H1 (cell line): ENCODE data around the gene SERPINA6. TPM values are rescaled to one million over a fixed set of nuclear protein-coding genes. Genes with fewer than 3 reads are reported as not detected.

Experiments used
- RBBP5 ChIP-seq: IDR thresholded peaks from 2 replicates; pipeline ENCODE4 v1.7.1; 2012; ENCODE audit warnings: low read depth, mild to moderate bottlenecking, inconsistent platforms, low read length, moderate library complexity, borderline replicate concordance
- polyA plus RNA-seq, 7 experiments: library from polyadenylated mRNA; depleted of rRNA in 3 of 7; stranded (reverse) in 5 of 7; unstranded in 2 of 7; fragments of >200 nt in 5 of 7; fragments of 200-250 nt in 2 of 7; gene quantifications; 1 replicate in 5 of 7; 2 replicates in 1 of 7; 4 replicates in 1 of 7; pipeline versions ENCODE4 v1.2.1 to v1.2.3, GENCODE V29; 2011 to 2013; ENCODE audit warnings: missing spikeins in 2 of 7, mixed read lengths in 2 of 7
- total RNA-seq: library from RNA; stranded (reverse); fragmentation: NEBNext Ultra II Directional; extraction: Animal tissue kit (Norgen Biotek cat#: 25700); gene quantifications from 2 replicates; pipeline ENCODE4 v1.2.1, GENCODE V29; 2021
- TF ChIP-seq, protein P1 (sequence below): fragments of 300-600 bp; sonication (generic); IDR thresholded peaks from 2 replicates; pipeline ENCODE4 v1.7.1; 2012; ENCODE audit warnings: low read length, moderate library complexity, mild to moderate bottlenecking, inconsistent platforms; ENCODE audit not compliant: insufficient replicate concordance

SERPINA6 gene
- total and polyA plus RNA-seq, 2 of the 8 experiments (the other 6 are each of a cell fraction or from before 2014, with no cell fraction given): not detected

DNA sequence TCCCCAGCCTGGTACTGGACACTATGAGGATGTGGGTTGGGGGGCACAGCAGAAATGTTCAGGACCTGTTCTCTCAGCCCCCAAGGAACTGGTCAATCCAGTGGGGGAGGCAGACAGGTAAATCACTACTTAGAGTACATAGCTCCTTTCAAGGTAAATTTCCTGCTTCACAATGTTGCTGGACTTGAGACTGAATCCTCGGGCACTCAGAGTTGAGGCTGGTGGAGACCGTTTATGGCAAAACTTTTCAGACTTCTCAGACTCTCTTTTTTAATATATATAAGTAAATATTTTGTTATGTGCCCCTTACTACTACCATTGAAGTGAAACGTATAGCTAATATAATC is 29.6 kb downstream of the SERPINA6 start (continued):
- TF ChIP-seq, protein P1, sequence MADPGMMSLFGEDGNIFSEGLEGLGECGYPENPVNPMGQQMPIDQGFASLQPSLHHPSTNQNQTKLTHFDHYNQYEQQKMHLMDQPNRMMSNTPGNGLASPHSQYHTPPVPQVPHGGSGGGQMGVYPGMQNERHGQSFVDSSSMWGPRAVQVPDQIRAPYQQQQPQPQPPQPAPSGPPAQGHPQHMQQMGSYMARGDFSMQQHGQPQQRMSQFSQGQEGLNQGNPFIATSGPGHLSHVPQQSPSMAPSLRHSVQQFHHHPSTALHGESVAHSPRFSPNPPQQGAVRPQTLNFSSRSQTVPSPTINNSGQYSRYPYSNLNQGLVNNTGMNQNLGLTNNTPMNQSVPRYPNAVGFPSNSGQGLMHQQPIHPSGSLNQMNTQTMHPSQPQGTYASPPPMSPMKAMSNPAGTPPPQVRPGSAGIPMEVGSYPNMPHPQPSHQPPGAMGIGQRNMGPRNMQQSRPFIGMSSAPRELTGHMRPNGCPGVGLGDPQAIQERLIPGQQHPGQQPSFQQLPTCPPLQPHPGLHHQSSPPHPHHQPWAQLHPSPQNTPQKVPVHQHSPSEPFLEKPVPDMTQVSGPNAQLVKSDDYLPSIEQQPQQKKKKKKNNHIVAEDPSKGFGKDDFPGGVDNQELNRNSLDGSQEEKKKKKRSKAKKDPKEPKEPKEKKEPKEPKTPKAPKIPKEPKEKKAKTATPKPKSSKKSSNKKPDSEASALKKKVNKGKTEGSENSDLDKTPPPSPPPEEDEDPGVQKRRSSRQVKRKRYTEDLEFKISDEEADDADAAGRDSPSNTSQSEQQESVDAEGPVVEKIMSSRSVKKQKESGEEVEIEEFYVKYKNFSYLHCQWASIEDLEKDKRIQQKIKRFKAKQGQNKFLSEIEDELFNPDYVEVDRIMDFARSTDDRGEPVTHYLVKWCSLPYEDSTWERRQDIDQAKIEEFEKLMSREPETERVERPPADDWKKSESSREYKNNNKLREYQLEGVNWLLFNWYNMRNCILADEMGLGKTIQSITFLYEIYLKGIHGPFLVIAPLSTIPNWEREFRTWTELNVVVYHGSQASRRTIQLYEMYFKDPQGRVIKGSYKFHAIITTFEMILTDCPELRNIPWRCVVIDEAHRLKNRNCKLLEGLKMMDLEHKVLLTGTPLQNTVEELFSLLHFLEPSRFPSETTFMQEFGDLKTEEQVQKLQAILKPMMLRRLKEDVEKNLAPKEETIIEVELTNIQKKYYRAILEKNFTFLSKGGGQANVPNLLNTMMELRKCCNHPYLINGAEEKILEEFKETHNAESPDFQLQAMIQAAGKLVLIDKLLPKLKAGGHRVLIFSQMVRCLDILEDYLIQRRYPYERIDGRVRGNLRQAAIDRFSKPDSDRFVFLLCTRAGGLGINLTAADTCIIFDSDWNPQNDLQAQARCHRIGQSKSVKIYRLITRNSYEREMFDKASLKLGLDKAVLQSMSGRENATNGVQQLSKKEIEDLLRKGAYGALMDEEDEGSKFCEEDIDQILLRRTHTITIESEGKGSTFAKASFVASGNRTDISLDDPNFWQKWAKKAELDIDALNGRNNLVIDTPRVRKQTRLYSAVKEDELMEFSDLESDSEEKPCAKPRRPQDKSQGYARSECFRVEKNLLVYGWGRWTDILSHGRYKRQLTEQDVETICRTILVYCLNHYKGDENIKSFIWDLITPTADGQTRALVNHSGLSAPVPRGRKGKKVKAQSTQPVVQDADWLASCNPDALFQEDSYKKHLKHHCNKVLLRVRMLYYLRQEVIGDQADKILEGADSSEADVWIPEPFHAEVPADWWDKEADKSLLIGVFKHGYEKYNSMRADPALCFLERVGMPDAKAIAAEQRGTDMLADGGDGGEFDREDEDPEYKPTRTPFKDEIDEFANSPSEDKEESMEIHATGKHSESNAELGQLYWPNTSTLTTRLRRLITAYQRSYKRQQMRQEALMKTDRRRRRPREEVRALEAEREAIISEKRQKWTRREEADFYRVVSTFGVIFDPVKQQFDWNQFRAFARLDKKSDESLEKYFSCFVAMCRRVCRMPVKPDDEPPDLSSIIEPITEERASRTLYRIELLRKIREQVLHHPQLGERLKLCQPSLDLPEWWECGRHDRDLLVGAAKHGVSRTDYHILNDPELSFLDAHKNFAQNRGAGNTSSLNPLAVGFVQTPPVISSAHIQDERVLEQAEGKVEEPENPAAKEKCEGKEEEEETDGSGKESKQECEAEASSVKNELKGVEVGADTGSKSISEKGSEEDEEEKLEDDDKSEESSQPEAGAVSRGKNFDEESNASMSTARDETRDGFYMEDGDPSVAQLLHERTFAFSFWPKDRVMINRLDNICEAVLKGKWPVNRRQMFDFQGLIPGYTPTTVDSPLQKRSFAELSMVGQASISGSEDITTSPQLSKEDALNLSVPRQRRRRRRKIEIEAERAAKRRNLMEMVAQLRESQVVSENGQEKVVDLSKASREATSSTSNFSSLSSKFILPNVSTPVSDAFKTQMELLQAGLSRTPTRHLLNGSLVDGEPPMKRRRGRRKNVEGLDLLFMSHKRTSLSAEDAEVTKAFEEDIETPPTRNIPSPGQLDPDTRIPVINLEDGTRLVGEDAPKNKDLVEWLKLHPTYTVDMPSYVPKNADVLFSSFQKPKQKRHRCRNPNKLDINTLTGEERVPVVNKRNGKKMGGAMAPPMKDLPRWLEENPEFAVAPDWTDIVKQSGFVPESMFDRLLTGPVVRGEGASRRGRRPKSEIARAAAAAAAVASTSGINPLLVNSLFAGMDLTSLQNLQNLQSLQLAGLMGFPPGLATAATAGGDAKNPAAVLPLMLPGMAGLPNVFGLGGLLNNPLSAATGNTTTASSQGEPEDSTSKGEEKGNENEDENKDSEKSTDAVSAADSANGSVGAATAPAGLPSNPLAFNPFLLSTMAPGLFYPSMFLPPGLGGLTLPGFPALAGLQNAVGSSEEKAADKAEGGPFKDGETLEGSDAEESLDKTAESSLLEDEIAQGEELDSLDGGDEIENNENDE: no peak
- no peak for TF ChIP-seq RBBP5
